GM13976 (cell line): Measurements from ENCODE around the gene CAB39L.

Experiments used
- DNase-seq: peaks from one replicate; pipeline ENCODE4 v3.0.0; 2012; ENCODE audit warnings: low spot score
- CTCF ChIP-seq: IDR thresholded peaks from 2 replicates; pipeline ENCODE4 v1.5.1; 2012; ENCODE audit warnings: borderline replicate concordance, mild to moderate bottlenecking; ENCODE audit not compliant: insufficient read depth; ENCODE audit errors: extremely low read depth, missing control alignments, control extremely low read depth
- in situ Hi-C: fragments of 300-500 bp; cut with MboI; formaldehyde crosslinking; loops from one replicate; pipeline ENCODE4 v1.12.0; 2022; ENCODE audit warnings: low sequenced_read_pairs, mixed read lengths, inconsistent platforms; ENCODE audit not compliant: unreplicated experiment

Gene CAB39L

GRCh38 chr13:49287995-49288394, 155.9 kb downstream of the CAB39L start:
- TF ChIP-seq CTCF, result no peak
- in situ Hi-C loops, result no loop called here
- DNase-seq, result no peak

- no peak for DNase-seq
- TF ChIP-seq CTCF, result no peak
- in situ Hi-C loops, result no loop called here
Observed at GRCh38 chr13:49279885-49280284, 164.0 kb downstream of the CAB39L start.

- in situ Hi-C loops, result no loop called here
- no peak for DNase-seq
- no peak for TF ChIP-seq CTCF
Observed at GRCh38 chr13:49279112-49279511, 164.8 kb downstream of the CAB39L start.

- in situ Hi-C loops, result no loop called here
- TF ChIP-seq CTCF, result no peak
- no peak for DNase-seq
Observed at GRCh38 chr13:49278211-49278610, 165.7 kb downstream of the CAB39L start.

GRCh38 chr13:49272296-49272695, 171.6 kb downstream of the CAB39L start:
- DNase-seq, result no peak
- in situ Hi-C loops, result no loop called here
- TF ChIP-seq CTCF, result no peak

- in situ Hi-C loops, result no loop called here
- DNase-seq, result no peak
- no peak for TF ChIP-seq CTCF
Observed at GRCh38 chr13:49271264-49271663, 172.6 kb downstream of the CAB39L start.

GRCh38 chr13:49265822-49266221, 178.0 kb downstream of the CAB39L start:
- in situ Hi-C loops, result no loop called here
- DNase-seq, result no peak
- no peak for TF ChIP-seq CTCF
